HCEC 1CT (cell line): ENCODE results near the gene CASR.

ENCODE experiments used
- DNase-seq: peaks from one replicate; pipeline ENCODE4 v3.0.0-alpha.2; 2017

CASR gene

GRCh38 chr3:122217901-122218300 is 34.4 kb downstream of the CASR start:
- DNase-seq, result no peak

DNA sequence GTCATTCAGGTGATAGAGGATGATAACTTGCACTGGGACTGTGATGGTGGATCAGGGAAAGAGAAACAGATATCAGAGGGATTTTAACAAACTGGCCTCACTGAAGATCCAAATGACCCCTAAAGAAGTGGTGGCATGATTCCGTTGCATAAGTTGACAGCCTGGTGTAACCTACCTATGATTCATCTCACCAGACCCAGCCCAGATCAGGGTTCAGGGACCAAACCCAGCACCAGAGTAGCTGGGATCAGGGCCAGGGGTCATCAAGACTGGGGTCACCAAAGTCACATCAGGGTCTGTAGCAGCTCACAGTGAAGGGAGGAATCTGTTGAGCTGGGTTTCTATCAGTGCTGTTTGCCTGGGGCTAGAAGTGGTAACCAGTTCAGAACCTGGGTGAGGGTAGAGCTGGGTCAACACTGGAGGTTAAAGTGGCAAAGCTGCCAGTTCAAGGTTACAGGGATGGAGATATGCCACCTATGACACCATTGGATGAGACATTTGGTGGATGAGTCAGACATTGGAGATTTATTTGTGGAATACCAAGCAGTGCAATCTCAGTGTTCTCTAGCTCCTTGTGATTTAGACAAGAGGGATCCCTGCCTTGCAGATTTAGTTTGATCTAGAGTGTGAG is 35.9 kb downstream of the CASR start:
- no peak for DNase-seq

DNA sequence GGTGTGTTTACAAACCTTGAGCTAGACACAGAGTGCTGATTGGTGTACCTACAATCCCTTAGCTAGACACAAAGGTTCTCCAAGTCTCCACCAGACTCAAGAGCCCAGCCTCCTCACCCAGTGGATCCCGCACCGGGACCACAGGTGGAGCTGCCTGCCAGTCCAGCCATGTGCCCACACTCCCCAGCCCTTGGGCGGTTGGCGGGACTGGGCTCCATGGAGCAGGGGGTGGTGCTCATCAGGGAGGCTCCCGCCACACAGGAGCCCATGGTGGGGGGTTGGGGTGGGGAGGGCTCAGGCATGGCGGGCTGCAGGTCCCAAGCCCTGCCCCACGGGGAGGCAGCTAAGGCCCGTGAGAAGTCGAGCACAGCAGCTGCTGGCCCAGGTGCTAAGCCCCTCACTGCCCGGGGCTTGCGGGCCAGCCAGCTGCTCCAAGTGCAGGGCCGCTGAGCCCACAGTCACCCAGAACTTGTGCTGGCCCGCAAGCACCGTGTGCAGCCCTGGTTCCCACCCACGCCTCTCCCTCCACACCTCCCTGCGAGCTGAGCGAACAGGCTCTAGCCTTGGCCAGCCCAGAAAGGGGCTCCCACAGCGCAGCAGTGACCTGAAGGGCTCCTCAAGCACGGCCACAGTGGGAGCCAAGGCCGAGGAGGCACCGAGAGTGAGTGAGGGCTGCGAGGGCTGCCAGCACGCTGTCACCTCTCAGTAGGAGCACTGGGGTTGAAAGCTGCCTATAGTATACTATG is 43.7 kb downstream of the CASR start:
- no peak for DNase-seq

DNA sequence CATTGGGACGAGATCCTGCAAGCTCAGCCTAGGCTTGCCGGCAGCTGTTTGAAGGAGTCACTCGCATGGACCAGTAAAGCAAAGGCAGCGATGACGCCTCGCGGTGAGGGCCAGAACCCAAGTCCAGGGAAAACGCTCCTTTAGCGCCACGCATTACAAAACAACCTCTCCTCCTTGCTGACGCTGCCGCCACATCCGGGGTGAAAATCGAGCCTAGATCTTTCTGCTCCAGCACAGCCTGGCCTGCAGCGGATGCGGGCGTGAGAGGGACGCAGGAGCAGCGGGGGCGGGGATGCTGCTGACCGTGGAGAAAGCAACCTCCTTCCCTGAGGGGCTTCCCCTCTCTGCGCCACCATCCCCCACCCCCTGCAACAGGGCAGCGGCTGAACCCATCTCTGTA is 46.7 kb downstream of the CASR start:
- DNase-seq, result no peak

- no peak for DNase-seq
Measured at GRCh38 chr3:122231465-122232157, 48.1 kb downstream of the CASR start.

DNA sequence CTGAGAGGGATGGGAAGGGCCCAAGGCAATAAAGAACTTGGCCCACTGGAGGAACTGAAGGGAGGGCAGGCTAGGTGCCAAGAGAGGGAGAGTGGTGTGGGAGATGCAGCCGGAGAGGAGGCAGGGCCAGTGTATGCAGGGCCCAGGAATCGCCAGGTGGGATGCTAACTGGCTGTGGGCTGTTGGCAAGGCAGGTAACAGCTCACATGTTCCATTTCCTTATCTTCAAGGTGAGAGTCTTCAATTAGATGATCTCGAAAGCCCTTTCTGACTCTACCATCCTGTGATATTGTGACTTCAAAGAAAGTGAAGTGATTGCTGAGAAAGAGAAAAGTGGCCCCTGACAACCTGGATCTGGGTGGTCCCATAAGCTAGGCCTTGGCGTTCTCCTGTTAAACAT is 49.0 kb downstream of the CASR start:
- DNase-seq, result no peak

- no peak for DNase-seq
Measured at GRCh38 chr3:122233101-122233952, 49.9 kb downstream of the CASR start.

GRCh38 chr3:122234117-122234516 is 50.6 kb downstream of the CASR start:
- DNase-seq, result no peak

DNA sequence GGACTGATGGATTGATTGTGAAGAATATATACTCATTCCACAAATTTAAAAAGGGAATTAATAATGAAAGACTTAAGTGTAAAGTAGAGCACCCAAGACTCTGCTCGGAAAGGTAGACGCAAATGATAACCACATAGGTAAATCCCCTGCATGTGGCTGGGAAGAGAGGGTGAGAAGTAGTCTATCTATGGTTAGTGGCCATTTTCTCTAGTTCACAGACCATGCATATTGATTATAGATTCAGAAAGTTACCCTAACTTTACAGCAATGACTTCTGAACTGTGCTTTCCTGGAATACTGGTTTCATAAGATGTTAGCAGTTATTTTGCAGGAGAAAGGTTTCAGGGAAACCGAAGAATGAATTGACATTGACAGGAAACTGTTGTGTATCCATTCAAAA is 51.7 kb downstream of the CASR start:
- DNase-seq, result no peak

GRCh38 chr3:122239112-122239511 is 55.6 kb downstream of the CASR start:
- no peak for DNase-seq

DNA sequence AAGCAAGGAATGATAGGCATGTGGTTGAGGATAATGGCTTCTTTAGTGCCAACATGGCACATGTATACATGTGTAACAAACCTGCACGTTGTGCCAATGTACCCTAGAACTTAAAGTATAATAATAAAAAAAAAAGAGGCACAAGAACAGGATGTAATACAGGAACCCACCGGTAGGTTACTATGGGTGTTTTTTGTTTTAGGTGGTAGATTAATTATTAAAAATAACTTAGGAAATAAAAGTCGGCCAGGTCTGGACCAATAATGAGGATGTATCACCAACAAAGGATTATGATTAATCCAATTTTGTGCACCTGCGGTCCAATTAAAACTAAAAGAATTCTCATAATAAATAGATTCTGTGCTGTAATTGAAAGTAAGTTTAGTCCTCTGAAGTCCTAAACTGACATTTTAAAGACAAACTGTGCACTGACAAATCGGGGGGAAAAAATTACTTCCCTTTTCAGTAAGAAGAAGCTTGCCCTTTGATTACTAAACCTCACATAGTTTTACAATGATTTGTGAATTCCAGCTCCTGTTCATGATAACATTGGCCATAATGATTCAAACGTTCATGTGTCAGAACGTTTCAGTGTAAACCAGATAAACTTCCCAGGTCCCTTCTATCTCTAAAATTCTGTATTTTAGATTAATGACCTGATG is 62.2 kb downstream of the CASR start:
- peak; percentile 52 for DNase-seq

DNA sequence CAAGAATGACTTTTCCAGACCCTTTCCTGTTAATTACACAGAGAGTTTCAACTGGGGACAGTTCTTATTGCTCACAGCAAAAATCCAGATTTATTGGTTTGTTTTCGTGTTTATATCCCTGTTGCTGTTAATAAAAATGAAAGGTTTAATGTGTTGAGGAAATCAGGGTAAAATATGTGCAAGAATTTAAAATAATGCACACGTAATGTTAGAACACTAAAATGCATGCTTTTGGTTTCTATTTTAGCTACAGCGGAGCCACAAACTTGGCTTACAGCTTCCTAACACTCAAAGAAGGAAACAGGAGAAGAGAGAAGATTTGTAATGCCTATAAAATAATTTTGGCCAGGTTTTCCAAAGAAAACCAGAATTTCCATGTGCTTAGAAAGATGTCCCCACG is 62.7 kb downstream of the CASR start:
- no peak for DNase-seq

DNA sequence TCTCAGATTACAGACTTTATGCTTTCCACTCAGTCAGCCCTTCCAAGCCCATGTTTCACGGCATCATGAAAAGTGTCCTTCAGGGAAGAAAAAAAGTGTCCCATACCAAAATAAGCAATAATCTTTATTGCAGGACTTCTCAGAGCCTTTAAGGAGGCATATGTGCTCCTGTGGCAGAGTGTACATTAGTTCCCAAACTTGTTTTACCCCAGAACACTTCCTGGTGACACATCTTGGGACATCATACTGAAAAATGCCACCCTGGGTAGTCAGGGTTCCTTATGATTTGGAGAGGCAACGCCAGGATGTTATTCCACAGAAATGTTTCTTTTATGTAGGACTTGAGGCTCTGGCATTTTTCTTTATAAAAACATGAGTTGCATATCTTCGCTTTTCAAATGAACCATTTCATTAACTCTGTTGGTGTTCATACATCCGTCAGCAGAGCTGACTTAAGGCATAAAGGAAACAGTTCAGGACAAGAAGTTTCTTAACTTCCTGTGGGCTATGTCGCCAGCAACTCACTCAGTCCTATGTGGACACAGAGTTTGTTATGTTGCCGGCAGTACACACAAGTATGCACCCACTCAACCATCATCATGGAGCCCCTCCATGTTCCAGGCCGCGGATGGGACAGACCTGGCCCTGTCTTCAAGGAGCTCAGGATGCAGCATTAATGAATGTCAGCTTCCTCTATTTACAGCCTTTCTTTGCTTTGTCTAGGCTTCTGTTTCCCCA is 63.8 kb downstream of the CASR start:
- no peak for DNase-seq

DNA sequence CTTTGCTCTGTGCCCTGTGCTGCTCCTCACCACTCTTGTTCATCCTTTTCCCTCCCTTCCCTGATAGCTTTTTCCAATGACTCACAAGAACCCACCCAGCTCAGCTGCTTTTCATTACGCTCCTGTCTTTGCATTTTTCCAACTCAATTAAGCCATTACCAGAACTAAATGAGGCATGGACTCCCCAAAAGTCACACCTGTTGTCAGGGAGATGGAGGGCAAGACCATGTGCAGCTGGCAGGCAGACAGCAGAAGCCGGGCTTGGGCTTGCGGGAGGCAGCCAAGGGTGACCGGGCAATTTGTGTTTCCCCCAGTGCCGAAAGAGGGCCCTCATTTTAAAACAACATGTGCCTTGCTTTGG is 64.3 kb downstream of the CASR start:
- DNase-seq, result no peak

DNA sequence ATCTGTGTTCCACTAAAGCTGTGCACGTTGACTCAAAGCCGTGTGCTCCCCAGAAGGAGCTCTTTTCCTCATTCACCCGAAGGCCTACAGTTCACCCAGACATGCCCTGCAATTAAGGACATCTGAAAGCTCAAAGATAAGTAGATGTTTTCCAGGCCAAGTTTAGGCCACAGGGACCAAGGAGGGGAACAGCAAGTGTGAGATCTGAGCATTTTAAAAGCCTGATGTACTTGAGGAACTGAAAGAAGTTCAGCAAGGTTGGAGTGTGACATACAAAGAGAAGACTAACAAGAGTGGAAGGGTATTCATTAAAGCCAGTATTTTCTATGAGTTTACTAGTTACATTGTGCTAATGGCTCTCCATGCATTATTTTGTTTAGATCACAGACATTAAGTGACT is 68.0 kb downstream of the CASR start:
- no peak for DNase-seq

DNA sequence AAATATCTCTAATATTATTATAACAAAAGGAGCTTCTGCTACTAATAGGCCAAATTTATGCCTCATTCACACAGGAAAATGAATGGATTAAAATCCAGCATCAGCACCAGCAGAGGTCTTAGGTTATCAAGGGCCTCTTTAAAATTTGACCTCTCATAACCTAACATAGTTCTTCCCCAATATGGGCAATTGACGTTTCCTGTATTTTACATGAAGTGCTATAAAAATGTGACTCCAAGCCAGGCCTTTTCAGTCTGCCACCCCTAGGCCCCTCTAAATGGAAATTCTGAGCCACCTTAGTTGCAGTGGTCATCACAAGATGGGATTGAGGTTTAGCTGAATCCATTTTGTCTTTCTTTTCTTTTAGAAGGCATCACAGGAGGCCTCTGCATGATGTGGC is 70.1 kb downstream of the CASR start:
- DNase-seq, result no peak

- DNase-seq, result peak; percentile 12
Measured at GRCh38 chr3:122255757-122256439, 72.4 kb downstream of the CASR start.

GRCh38 chr3:122257644-122258364 is 74.3 kb downstream of the CASR start:
- DNase-seq, result no peak

- DNase-seq, result peak; percentile 56
Measured at GRCh38 chr3:122258757-122259371, 75.4 kb downstream of the CASR start.

- DNase-seq, result no peak
Measured at GRCh38 chr3:122260206-122260605, 76.7 kb downstream of the CASR start.
